HG03103 (cell line): Measurements from ENCODE around the gene MSTN.

Source experiments
- ATAC-seq: cut with Tn5 transposase; IDR thresholded peaks from one replicate; pipeline ENCODE4 v1.9.1; 2021; ENCODE audit warnings: low read depth; ENCODE audit not compliant: unreplicated experiment

Gene MSTN

GRCh38 chr2:190062601-190063000 lies at the start of gene MSTN:
Gene MSTN (minus strand): TSS chr2:190062729. CDS start chr2:190062596, 133 bp downstream.
- ATAC-seq: no peak

- no peak for ATAC-seq
Observed at GRCh38 chr2:190111166-190111565, 48.6 kb upstream of the MSTN start.

- ATAC-seq: no peak
Observed at GRCh38 chr2:190110699-190111098, 48.2 kb upstream of the MSTN start.

DNA sequence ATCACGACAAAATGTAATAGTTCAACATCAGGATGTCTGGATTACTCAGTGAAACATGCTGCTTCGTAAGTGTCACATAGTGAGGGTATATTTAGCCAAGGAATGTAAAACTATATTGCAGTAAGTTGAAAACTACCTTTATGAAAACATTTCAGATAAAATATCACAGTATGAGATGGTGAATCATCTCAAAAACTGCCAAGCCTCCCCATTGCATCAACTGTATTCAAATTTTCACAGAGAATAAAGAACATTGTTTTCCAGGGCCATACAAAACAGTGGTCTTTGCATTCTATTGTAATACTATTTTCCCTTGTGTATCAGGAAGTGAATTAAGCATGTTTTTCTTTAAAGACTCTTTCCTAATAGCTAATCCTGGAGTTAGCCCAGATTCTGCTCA lies 47.6 kb upstream of the MSTN start:
- ATAC-seq: no peak

- no peak for ATAC-seq
Observed at GRCh38 chr2:190107409-190107808, 44.9 kb upstream of the MSTN start.

DNA sequence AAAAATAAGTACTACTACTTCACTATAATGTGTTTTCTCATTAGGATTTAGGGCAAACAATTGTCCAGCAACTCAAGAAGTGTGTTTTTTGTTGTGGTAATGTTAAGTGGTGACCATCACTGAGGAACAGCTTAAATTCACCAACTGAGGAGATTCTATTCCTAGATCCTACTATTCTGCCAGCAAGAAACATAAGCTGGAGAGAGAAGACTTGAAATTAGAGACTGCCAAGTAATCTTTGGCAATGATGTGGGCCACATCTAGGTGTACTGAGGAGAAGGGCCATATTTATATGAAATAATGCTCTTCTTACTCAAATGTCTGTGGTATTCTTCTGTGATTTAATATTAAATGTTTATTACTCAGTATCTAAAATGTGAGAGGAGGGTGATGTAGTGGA lies 44.3 kb upstream of the MSTN start:
- no peak for ATAC-seq

DNA sequence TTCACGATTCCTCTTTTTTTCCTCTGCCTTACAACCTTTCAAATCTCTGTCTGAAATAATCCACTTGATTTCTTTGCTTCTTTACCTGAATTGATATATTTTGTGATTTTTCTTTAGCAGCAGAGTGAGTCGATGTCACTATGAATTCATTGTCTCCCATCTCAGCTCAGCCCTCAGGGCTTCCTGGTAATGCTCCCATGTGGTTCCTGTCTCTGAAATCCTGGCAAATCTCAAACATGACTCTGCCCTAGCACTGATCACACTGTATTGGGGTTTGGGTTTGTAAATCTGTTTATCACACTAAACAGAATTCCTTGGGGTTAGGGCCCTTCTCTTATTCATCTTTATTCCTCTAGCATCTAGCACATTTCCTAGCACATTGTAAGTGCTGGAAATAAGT lies 43.0 kb upstream of the MSTN start:
- ATAC-seq: no peak

DNA sequence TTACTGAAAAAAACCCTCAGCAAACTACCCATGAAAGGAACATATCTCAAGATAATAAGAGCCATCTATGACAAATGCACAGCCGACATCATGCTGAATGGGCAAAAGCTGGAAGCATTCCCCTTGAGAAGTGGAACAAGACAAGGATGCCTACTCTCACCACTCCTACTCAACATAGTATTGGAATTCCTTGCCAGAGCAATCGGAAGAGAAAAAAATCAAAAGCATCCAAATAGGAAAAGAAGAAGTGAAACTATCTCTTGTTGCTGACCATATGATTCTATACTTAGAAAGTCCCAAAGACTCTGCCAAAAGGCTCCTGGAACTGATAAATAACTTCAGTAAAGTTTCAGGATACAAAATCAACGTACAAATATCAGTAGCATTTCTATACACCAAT lies 40.6 kb upstream of the MSTN start:
- no peak for ATAC-seq

DNA sequence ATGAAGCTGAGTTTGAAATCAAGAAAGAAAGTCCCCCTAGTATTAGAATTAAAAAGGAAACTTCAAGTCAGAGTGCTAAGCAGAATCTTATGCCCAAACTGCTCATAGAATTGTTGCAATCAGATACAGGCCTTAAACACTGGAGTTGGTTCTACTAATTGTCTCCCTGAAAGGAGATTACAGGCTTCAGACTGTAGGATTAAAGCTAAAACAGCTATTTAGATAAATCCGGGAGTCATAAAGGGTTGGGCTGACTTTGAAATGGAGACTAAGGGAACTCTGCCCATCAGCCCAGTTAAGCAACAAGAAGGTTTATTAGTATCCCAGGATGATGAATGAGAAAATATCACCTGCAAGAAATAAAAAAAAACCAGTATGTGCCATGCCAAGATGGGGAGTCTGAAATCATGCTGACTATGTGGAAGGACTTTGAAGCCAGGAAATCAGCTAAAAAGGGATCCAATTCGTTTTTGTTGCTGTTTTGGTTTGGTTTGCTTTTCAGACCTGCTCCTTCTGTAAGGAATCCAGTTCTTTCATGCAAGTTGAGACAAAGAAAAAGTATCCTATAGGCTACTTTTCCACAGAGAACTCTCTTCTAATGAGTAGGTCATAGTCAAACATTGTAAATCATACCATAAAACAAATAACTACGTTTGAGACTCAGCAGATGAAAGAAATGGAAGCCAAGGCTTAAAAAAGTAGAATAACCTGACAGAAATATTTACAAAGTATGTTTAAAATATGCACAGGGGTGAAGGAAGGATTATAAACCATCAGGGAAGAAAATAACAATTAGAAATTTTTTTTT lies 37.6 kb upstream of the MSTN start:
- ATAC-seq: no peak

GRCh38 chr2:190098851-190099250 lies 36.3 kb upstream of the MSTN start:
- no peak for ATAC-seq

DNA sequence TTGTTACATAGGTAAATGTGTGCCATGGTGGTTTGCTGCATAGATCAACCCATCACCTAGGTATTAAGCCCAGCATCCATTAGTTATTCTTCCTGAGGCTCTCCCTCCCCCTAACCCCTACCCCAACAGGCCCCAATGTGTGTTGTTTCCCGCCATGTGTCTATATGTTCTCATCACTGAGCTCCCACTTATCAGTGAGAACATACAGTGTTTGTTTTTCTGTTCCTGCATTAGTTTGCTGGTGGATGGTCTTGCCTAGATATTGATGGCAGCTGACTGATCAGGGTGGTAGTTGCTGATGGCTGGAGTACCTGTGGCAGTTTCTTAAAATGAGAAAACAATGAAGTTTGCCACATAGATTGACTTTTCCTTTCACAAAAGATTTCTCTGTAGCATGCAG lies 34.6 kb upstream of the MSTN start:
- ATAC-seq: no peak

DNA sequence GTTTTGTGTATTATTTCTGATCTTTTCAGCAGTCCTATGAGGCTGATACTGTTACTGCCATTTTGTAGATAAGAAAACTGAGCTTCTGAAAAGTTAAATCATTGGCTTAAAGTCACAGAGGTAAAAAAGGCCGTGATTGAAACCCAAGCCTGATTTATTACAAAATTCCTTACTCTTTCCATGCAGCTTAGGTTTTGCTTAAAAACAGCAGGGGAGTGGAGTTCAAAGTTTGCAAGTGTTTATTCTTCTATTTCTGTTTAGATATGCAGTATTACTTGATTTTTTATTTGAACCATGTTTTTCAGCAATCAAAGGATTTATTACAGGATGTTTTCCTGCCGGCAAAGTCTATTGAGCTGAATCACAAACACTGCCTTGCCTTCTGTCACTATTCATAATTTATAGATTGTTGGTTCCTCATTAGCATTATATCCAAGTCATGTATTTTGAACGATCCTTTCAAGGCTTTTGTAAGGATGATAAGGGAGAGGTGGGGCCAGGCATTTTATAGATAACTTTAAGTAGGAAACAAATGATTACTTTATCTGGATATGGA lies 31.9 kb upstream of the MSTN start:
- no peak for ATAC-seq

DNA sequence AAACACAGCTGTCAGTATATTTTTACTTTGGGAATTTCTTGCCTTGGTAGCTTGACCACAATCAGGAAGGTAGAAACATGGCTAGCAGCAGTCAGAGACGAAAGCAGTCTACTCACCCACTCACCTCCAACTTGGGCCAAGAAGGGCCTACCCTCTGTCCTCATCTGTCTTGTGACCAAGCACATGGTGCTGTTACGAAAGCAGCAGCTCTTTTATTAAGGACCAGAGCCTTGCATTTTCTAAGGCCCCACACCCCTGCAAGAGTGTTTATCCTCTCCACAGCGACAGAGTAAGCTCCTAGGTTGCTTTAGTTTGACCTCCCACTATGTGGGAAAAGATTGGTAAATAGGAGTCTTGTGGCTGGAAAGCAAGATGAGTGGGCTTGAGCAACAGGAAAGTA lies 31.3 kb upstream of the MSTN start:
- no peak for ATAC-seq

DNA sequence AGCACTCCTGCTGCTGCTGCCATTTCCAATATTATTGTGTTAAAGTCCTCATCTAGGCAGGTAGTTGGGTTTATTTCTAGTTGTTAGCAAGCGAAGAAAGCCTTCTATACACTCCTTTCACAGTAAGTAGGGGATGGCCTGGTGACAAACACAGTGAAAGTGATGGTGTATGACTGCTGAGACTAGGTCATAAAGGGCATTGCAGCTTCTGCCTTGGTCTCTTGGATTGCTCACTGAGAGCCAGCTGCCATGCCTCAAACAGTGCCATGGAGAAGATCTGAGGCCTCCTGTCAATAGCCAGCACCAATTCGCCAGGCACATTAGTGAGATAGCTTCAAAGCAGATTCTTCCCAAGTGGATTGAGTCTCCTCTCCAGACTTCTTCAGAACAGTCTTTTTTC lies 27.6 kb upstream of the MSTN start:
- no peak for ATAC-seq

DNA sequence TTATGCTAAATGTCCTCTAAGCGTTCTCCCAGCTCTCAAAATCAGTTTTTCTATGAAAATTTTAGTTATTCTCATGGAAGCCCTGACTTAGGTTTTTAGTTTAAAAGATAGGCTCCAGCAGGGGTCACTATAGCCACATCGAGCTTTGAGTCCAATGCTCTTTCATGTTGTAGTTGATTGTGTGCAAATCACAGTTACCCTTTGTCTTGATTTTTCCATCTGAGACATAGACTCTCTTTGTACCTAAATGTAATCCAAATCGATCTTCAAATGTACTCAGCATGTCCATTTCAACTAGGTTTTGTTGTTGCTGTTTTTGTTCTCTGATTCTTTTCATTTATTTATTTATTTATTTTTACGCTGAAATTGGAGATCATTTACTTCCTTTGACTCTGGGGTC lies 26.4 kb upstream of the MSTN start:
- ATAC-seq: no peak

- no peak for ATAC-seq
Observed at GRCh38 chr2:190084704-190085103, 22.2 kb upstream of the MSTN start.

GRCh38 chr2:190082118-190082517 lies 19.6 kb upstream of the MSTN start:
- ATAC-seq: no peak

GRCh38 chr2:190080527-190081049 lies 18.1 kb upstream of the MSTN start:
- no peak for ATAC-seq

DNA sequence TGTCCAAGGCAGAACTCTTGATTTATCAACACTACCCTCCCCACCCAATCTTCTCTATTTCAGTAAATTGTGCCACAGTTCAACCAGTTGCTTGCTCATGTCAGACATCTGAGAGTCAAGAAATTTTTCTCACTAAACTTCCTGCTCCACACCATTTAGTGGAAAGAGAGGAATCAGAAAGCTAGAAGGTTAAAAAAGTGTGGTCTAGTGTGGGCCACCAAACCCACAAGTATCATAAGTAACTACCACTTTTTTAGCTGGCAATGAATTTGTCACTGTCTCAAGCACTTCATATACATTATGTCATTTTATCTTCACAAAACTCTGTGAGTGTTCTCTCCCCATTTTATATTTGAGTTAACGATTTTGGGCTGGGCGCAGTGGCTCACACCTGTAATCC lies 16.6 kb upstream of the MSTN start:
- ATAC-seq: no peak

GRCh38 chr2:190075623-190076022 lies 13.1 kb upstream of the MSTN start:
- no peak for ATAC-seq

- ATAC-seq: no peak
Observed at GRCh38 chr2:190069936-190070696, 7.6 kb upstream of the MSTN start.
